MM.1S (cell line): Measurements from ENCODE around the gene ZNF474.

Source experiments
- DNase-seq: peaks from one replicate; pipeline ENCODE4 v3.0.0-alpha.2; 2015
- H2AFZ ChIP-seq: fragments of 300-600 bp; sonication (generic); 2 replicates; pipeline ENCODE4 v1.6.0; 2016; ENCODE audit warnings: antibody characterized with exemption, low read length
- H3F3A ChIP-seq: fragments of 300-600 bp; sonication (generic); 2 replicates; pipeline ENCODE4 v1.6.1; 2016; ENCODE audit warnings: mild to moderate bottlenecking, antibody characterized with exemption, low read length, moderate library complexity, mixed read lengths; ENCODE audit not compliant: insufficient read depth
- H3K27ac ChIP-seq: fragments of 300-600 bp; sonication (generic); 2 replicates; pipeline ENCODE4 v1.5.1; 2016; ENCODE audit warnings: mild to moderate bottlenecking, low read length
- H3K27me3 ChIP-seq: fragments of 300-600 bp; sonication (generic); replicated peaks from 2 replicates; pipeline ENCODE4 v1.6.0; 2016; ENCODE audit warnings: low read length; ENCODE audit not compliant: insufficient read depth
- H3K36me3 ChIP-seq: fragments of 300-600 bp; sonication (generic); replicated peaks from 2 replicates; pipeline ENCODE4 v1.6.1; 2016; ENCODE audit warnings: mild to moderate bottlenecking, low read length, mixed read lengths; ENCODE audit not compliant: insufficient read depth
- H3K4me1 ChIP-seq: fragments of 300-600 bp; sonication (generic); 2 replicates; pipeline ENCODE4 v1.6.1; 2016; ENCODE audit warnings: low read length, mixed read lengths
- H3K4me2 ChIP-seq: fragments of 300-600 bp; sonication (generic); 2 replicates; pipeline ENCODE4 v1.6.0; 2016; ENCODE audit warnings: low read depth, low read length
- H3K4me3 ChIP-seq: fragments of 300-600 bp; sonication (generic); 2 replicates; pipeline ENCODE4 v1.5.1; 2016; ENCODE audit warnings: low read length, mixed read lengths
- H3K79me2 ChIP-seq: fragments of 300-600 bp; sonication (generic); 2 replicates; pipeline ENCODE4 v1.6.1; 2016; ENCODE audit warnings: mixed run types, low read length, mixed read lengths
- H3K9ac ChIP-seq: fragments of 300-600 bp; sonication (generic); 2 replicates; pipeline ENCODE4 v1.6.1; 2016; ENCODE audit warnings: low read length, mixed read lengths
- H3K9me2 ChIP-seq: fragments of 300-600 bp; sonication (generic); replicated peaks from 2 replicates; pipeline ENCODE4 v1.6.1; 2016; ENCODE audit warnings: mild to moderate bottlenecking, low read length, mixed read lengths; ENCODE audit not compliant: insufficient read depth
- H3K9me3 ChIP-seq: fragments of 300-600 bp; sonication (generic); replicated peaks from 2 replicates; pipeline ENCODE4 v1.6.1; 2016; ENCODE audit warnings: mild to moderate bottlenecking, low read length, mixed read lengths; ENCODE audit not compliant: insufficient read depth
- H4K20me1 ChIP-seq: fragments of 300-600 bp; sonication (generic); 2 replicates; pipeline ENCODE4 v1.6.1; 2016; ENCODE audit warnings: mild to moderate bottlenecking, low read length, moderate library complexity, mixed read lengths; ENCODE audit not compliant: insufficient read depth
- CTCF ChIP-seq: fragments of 300-600 bp; sonication (generic); IDR thresholded peaks from 2 replicates; pipeline ENCODE4 v1.5.1; 2016; ENCODE audit warnings: antibody characterized with exemption, low read length, mixed read lengths
- EZH2 ChIP-seq: fragments of 300-600 bp; sonication (generic); optimal IDR thresholded peaks from 2 replicates; pipeline ENCODE3; 2017; ENCODE audit warnings: low read depth, mild to moderate bottlenecking, antibody characterized with exemption, low read length, mixed read lengths
- EZH2phosphoT487 ChIP-seq: fragments of 300-600 bp; sonication (generic); IDR thresholded peaks from 2 replicates; pipeline ENCODE4 v1.6.1; 2018; ENCODE audit warnings: antibody characterized with exemption, low read length

Gene ZNF474

GRCh38 chr5:122138356-122138755, 9.0 kb downstream of the ZNF474 start:
- Histone ChIP-seq H3K79me2 (no peaks in the 10 kb centered on the region), H3K9me3 (no peaks in the 10 kb centered on the region), H3K4me2 (peak overlapping the region; percentile 69; the same call in 1 of the 2 replicates), H3K4me3 (no peak overlapping the region), H3K9ac (no peak overlapping the region), H3K36me3 (no peaks in the 10 kb centered on the region), H3K9me2 (no peaks in the 10 kb centered on the region), H3K27ac (no peak overlapping the region), H3F3A (peaks cover 10% of the 10 kb centered on the region), H2AFZ (no peak overlapping the region), H3K4me1 (peaks cover 18% of the 10 kb centered on the region), H3K27me3 (no peaks in the 10 kb centered on the region), H4K20me1 (no peaks in the 10 kb centered on the region)
- TF ChIP-seq EZH2phosphoT487 (no peak), CTCF (no peak), EZH2 (no peak)
- no peak for DNase-seq

- H2AFZ ChIP-seq: no peak overlapping the region
- no peaks in the 10 kb centered on the region for H3K36me3 ChIP-seq
- no peak overlapping the region for H3K9ac ChIP-seq
- no peak for DNase-seq
- no peaks in the 10 kb centered on the region for H4K20me1 ChIP-seq
- no peaks in the 10 kb centered on the region for H3K27me3 ChIP-seq
- peaks cover 10% of the 10 kb centered on the region for H3F3A ChIP-seq
- H3K9me3 ChIP-seq: no peaks in the 10 kb centered on the region
- no peaks in the 10 kb centered on the region for H3K9me2 ChIP-seq
- no peak overlapping the region for H3K4me3 ChIP-seq
- H3K4me1 ChIP-seq: peaks cover 27% of the 10 kb centered on the region
- H3K27ac ChIP-seq: no peak overlapping the region
- H3K79me2 ChIP-seq: no peaks in the 10 kb centered on the region
- no peak overlapping the region for H3K4me2 ChIP-seq
- TF ChIP-seq CTCF (no peak), EZH2phosphoT487 (no peak), EZH2 (no peak)
Observed at GRCh38 chr5:122140900-122141299, 11.6 kb downstream of the ZNF474 start.

- DNase-seq: no peak
Observed at GRCh38 chr5:122141751-122142150, 12.4 kb downstream of the ZNF474 start.

More at GRCh38 chr5:122141751-122142150, 12.4 kb downstream of the ZNF474 start:
- peaks cover 27% of the 10 kb centered on the region for H3K4me1 ChIP-seq
- no peak overlapping the region for H2AFZ ChIP-seq
- H3K9ac ChIP-seq: no peak overlapping the region
- no peaks in the 10 kb centered on the region for H3K9me2 ChIP-seq
- no peak overlapping the region for H3K4me2 ChIP-seq
- no peaks in the 10 kb centered on the region for H3K9me3 ChIP-seq
- no peak overlapping the region for H3K4me3 ChIP-seq
- H3K36me3 ChIP-seq: no peaks in the 10 kb centered on the region
- H3K27me3 ChIP-seq: no peaks in the 10 kb centered on the region
- H3F3A ChIP-seq: peaks cover 10% of the 10 kb centered on the region
- H3K27ac ChIP-seq: no peak overlapping the region
- H3K79me2 ChIP-seq: no peaks in the 10 kb centered on the region
- no peak for TF ChIP-seq CTCF
- no peak for TF ChIP-seq EZH2phosphoT487
- no peak for TF ChIP-seq EZH2
- H4K20me1 ChIP-seq: no peaks in the 10 kb centered on the region
